PC-9 (cell line): Measurements from ENCODE around the gene SLC25A21. TPM values are rescaled to one million over a fixed set of nuclear protein-coding genes. Genes with fewer than 3 reads are reported as not detected.
"Not testable (repeated sequence)": the region's sequence is repeated elsewhere in the genome, so short reads cannot be mapped to it uniquely, and the experiment has no call there.

ENCODE experiments used
- BruUV-seq: library from RNA; stranded (reverse); fragments of 400-500 nt; replicated peaks from 2 replicates; lab custom pipeline; 2021; lab: Mats Ljungman, UMichigan
- CTCF ChIA-PET: fragments of 300-600 bp; sonication (Branson Sonifier 250); formaldehyde crosslinking; loops from one replicate; lab custom pipeline; 2022; ENCODE audit warnings: antibody characterized with exemption; lab: Charles Lee
- POLR2A ChIA-PET: fragments of 300-600 bp; sonication (Branson Sonifier 250); formaldehyde crosslinking; loops from one replicate; lab custom pipeline; 2022; ENCODE audit warnings: antibody characterized with exemption; ENCODE audit not compliant: unreplicated experiment; lab: Charles Lee
- DNase-seq, 2 experiments: peaks; one replicate each; pipeline versions ENCODE4 v3.0.0 to v3.0.0-alpha.2; 2015 to 2022; ENCODE audit warnings: mixed read lengths in 1 of 2
- H2AFZ ChIP-seq: fragments of 200-600 bp; sonication (generic); 2 replicates; pipeline ENCODE4 v1.8.1; 2017; ENCODE audit warnings: antibody characterized with exemption
- H3F3A ChIP-seq: fragments of 200-600 bp; sonication (generic); 2 replicates; pipeline ENCODE4 v1.8.1; 2017; ENCODE audit warnings: antibody characterized with exemption, mild to moderate bottlenecking, low read depth; ENCODE audit not compliant: insufficient read depth
- H3K27ac ChIP-seq: fragments of 200-600 bp; sonication (generic); 2 replicates; pipeline ENCODE4 v1.6.1; 2016; ENCODE audit warnings: mixed run types
- H3K27me3 ChIP-seq: fragments of 200-600 bp; sonication (generic); 2 replicates; pipeline ENCODE4 v1.6.1; 2016; ENCODE audit warnings: low read depth, mixed run types; ENCODE audit not compliant: insufficient read depth
- H3K36me3 ChIP-seq: fragments of 200-600 bp; sonication (generic); 2 replicates; pipeline ENCODE4 v1.6.1; 2016; ENCODE audit warnings: low read depth, mixed run types
- H3K4me1 ChIP-seq: fragments of 200-600 bp; sonication (generic); replicated peaks from 2 replicates; pipeline ENCODE4 v1.6.1; 2016; ENCODE audit warnings: mixed run types; ENCODE audit not compliant: insufficient read depth
- H3K4me2 ChIP-seq: fragments of 200-600 bp; sonication (generic); 2 replicates; pipeline ENCODE4 v1.6.1; 2017; ENCODE audit warnings: mixed run types
- H3K4me3 ChIP-seq: fragments of 200-600 bp; sonication (generic); 2 replicates; pipeline ENCODE4 v1.6.1; 2016; ENCODE audit warnings: mixed run types
- H3K79me2 ChIP-seq: fragments of 200-600 bp; sonication (generic); 2 replicates; pipeline ENCODE4 v1.6.1; 2017; ENCODE audit warnings: low read depth, mixed run types
- H3K9me2 ChIP-seq: fragments of 200-600 bp; sonication (generic); 2 replicates; pipeline ENCODE4 v1.8.1; 2017; ENCODE audit warnings: mild to moderate bottlenecking; ENCODE audit not compliant: insufficient read depth
- H3K9me3 ChIP-seq: fragments of 200-600 bp; sonication (generic); 2 replicates; pipeline ENCODE4 v1.8.1; 2016; ENCODE audit warnings: low read depth; ENCODE audit not compliant: insufficient read depth
- H4K20me1 ChIP-seq: fragments of 200-600 bp; sonication (generic); 2 replicates; pipeline ENCODE4 v1.8.1; 2017; ENCODE audit not compliant: insufficient read depth
- CTCF ChIP-seq: fragments of 200-600 bp; sonication (generic); conservative IDR thresholded peaks from 2 replicates; pipeline ENCODE4 v1.6.1; 2017; ENCODE audit warnings: mixed run types, antibody characterized with exemption, mild to moderate bottlenecking, moderate library complexity
- EZH2 ChIP-seq: fragments of 200-600 bp; sonication (generic); IDR thresholded peaks from 2 replicates; pipeline ENCODE4 v1.8.0; 2017; ENCODE audit warnings: antibody characterized with exemption, low read depth
- intact Hi-C: fragments of 100-400 bp; cut with micrococcal nuclease; formaldehyde crosslinking; loops from one replicate; pipeline ENCODE4 v1.10.0; 2022; ENCODE audit not compliant: unreplicated experiment
- total RNA-seq: library from RNA; stranded (reverse); gene quantifications from 2 replicates; pipeline ENCODE4 v1.2.3, GENCODE V29; 2021

The SLC25A21 gene
- total RNA-seq, 1 experiment from 2014 or later = 3.2 TPM

- Histone ChIP-seq H3K9me2 (no peaks in the 10 kb centered on the region), H4K20me1 (no peaks in the 10 kb centered on the region), H3K36me3 (no peaks in the 10 kb centered on the region), H3F3A (no peaks in the 10 kb centered on the region), H3K9me3 (no peaks in the 10 kb centered on the region), H3K4me3 (no peak overlapping the region), H3K4me2 (no peak overlapping the region), H3K4me1 (no peaks in the 10 kb centered on the region), H3K27me3 (no peaks in the 10 kb centered on the region), H3K27ac (no peak overlapping the region), H2AFZ (no peak overlapping the region), H3K79me2 (no peaks in the 10 kb centered on the region)
- CTCF ChIA-PET = no interaction called here
- no peak for TF ChIP-seq EZH2
- TF ChIP-seq CTCF = no peak
- intact Hi-C loops = no loop called here
- no TSS peak for BruUV-seq
- no peak for DNase-seq
- POLR2A ChIA-PET = no interaction called here
Observed at GRCh38 chr14:36701132-36701531, 471.3 kb downstream of the SLC25A21 start.

- no peak overlapping the region for H3K4me3 ChIP-seq
- no peaks in the 10 kb centered on the region for H3F3A ChIP-seq
- CTCF ChIA-PET = no interaction called here
- no peaks in the 10 kb centered on the region for H3K36me3 ChIP-seq
- TF ChIP-seq EZH2 = no peak
- no peak for TF ChIP-seq CTCF
- H3K4me2 ChIP-seq = no peak overlapping the region
- intact Hi-C loops = no loop called here
- H3K27me3 ChIP-seq = no peaks in the 10 kb centered on the region
- no peaks in the 10 kb centered on the region for H4K20me1 ChIP-seq
- no peaks in the 10 kb centered on the region for H3K9me3 ChIP-seq
- BruUV-seq = no TSS peak
- DNase-seq = no peak
- no peak overlapping the region for H2AFZ ChIP-seq
- H3K9me2 ChIP-seq = no peaks in the 10 kb centered on the region
- no peaks in the 10 kb centered on the region for H3K4me1 ChIP-seq
- POLR2A ChIA-PET = no interaction called here
- no peaks in the 10 kb centered on the region for H3K79me2 ChIP-seq
- no peak overlapping the region for H3K27ac ChIP-seq
Observed at GRCh38 chr14:36700651-36701050, 471.8 kb downstream of the SLC25A21 start.

DNA sequence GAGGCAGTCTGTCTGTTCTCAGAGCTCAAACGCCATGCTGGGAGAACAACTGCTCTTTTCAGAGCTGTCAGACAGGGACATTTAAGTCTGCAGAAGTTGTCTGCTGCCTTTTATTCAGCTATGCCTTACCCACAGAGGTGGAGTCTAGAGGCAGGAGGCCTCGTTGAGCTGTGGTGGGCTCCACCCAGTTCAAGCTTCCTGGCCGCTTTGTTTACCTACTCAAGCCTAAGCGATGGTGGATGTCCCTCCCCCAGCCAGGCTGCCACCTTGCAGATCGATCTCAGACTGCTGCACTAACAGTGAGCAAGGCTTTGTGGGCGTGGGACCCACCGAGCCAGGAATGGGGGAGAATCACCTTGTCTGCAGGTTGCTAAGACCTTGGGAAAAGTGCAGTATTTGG is 473.0 kb downstream of the SLC25A21 start:
- H3K9me2 ChIP-seq, H3K4me2 ChIP-seq, POLR2A ChIA-PET, H3K9me3 ChIP-seq, H3K4me3 ChIP-seq, BruUV-seq, H3K36me3 ChIP-seq, CTCF ChIA-PET, intact Hi-C loops, H2AFZ ChIP-seq, H3K27ac ChIP-seq, DNase-seq, H3F3A ChIP-seq, H3K27me3 ChIP-seq, H4K20me1 ChIP-seq, H3K4me1 ChIP-seq, H3K79me2 ChIP-seq: not testable (repeated sequence)
